Activated CD4-positive, alpha-beta T cell treated with anti-CD3 and anti-CD28 coated beads, Interleukin-2, amount 50 U/mL, for 24 hours (primary cell): Measurements from ENCODE around the gene RAD23A.
"Not testable (repeated sequence)": the region's sequence is repeated elsewhere in the genome, so short reads cannot be mapped to it uniquely, and the experiment has no call there.

Experiments used
- DNase-seq, 2 donors: peaks; one replicate each; pipeline ENCODE4 v3.0.0-alpha.2; 2020; ENCODE audit warnings: low read depth in 1 of 2, low spot score in 1 of 2

RAD23A gene

GRCh38 chr19:12937927-12938778 lies 7.5 kb upstream of the RAD23A start, which contains the start of gene CALR:
CALR (plus strand) TSS chr19:12938609; CDS start chr19:12938680, 71 bp downstream.
- DNase-seq: peak; percentile 96 to 100

DNA sequence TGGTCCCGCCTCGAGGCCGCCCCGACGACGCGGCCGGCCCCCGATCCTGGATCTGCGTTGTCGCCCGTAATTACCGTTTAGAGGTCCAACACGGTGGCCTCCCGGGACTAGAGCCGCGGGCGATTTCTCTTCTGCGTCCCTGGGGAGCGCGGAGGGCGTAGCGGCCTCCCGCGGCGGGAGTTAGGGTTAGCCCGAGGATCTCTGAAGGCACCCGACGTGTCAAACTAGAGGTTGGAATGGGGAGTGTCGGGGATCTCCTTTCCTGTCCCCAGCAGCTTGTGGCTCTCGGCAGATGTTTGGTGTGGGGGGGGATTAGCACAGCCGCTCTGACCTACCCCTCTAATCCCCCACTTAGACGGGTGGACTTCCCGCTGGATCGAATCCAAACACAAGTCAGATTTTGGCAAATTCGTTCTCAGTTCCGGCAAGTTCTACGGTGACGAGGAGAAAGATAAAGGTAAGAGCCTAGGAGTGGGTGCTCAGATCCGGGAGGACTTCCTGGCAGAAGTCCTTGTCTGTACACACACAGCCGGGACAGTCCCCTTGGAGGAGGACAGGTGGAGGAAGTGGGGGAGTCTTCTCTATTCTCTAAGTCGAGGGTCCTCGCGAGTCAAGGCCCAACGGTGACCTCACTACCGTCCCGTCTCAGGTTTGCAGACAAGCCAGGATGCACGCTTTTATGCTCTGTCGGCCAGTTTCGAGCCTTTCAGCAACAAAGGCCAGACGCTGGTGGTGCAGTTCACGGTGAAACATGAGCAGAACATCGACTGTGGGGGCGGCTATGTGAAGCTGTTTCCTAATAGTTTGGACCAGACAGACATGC lies 6.7 kb upstream of the RAD23A start:
- DNase-seq: no peak

GRCh38 chr19:12939975-12940423 lies 5.7 kb upstream of the RAD23A start:
- DNase-seq: no peak

GRCh38 chr19:12940897-12941296 lies 4.8 kb upstream of the RAD23A start:
- DNase-seq: no peak

- DNase-seq: no peak
Measured at GRCh38 chr19:12943437-12944044, 2.1 kb upstream of the RAD23A start.

GRCh38 chr19:12944104-12944674 lies 1.5 kb upstream of the RAD23A start:
- DNase-seq: no peak

GRCh38 chr19:12946092-12946721 lies 545 bp downstream of the RAD23A start:
- DNase-seq: peak in 1 of 2 donors; percentile 34

DNA sequence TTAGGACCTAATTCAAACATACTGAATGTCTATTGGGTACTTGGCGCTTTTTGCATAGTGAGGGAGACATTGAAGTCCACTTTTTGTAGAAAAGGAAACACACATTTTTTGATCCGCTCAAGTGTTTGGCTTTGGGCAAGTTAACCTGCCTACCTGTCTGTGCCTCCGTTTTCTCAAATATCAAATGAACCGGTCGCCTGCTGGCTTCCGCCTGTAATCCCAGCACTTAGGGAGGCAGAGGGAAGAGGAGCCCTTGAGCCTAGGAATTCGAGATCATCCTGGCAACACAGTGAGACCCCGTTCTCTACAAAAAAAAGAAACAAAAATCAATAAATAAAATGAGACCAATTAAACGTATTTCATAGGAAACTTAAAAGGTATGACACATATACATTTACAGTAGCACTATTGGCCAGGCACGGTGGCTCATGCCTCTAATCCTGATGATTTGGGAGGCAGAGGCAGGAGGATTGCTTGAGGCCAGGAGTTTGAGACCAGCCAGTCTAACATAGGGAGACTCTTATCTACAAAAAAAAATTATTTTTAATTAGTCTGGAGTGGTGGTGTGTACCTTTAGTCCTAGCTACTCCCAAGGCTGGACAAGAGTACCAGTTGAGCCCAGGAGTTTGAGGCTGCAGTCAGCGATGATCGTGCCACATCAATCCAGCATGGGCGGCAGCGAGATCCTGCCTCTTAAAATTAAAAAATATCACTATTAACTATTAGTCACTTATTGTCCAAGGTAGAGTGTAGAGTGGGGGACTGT lies 1.3 kb downstream of the RAD23A start:
- DNase-seq: no peak

DNA sequence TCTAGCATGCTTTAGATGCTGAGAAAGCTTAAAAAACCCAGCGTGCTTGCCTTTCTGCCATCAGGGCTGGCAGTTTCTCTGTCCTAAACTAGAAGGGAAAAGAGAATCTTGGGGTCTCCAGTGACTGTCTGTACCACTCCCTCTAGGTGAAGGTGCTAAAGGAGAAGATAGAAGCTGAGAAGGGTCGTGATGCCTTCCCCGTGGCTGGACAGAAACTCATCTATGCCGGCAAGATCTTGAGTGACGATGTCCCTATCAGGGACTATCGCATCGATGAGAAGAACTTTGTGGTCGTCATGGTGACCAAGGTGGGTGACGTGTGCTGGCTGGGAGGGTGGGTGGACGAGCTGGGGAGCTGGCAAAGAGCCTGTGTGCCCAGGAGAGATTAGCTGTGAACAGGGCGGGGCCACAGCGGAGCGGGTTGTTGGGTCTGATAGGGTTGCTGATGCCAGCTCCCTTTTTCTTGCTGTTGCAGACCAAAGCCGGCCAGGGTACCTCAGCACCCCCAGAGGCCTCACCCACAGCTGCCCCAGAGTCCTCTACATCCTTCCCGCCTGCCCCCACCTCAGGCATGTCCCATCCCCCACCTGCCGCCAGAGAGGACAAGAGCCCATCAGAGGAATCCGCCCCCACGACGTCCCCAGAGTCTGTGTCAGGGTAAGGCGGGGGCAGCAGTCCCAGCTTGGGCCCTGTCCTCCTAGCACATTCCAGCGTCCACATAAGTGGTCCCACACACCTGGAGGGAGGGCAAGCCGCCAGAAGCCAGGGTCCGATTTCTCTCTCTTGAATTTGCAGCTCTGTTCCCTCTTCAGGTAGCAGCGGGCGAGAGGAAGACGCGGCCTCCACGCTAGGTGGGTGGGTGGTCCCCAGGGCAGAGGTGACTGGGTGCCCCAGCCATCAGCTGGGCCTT lies 2.3 kb downstream of the RAD23A start:
- DNase-seq: no peak

DNA sequence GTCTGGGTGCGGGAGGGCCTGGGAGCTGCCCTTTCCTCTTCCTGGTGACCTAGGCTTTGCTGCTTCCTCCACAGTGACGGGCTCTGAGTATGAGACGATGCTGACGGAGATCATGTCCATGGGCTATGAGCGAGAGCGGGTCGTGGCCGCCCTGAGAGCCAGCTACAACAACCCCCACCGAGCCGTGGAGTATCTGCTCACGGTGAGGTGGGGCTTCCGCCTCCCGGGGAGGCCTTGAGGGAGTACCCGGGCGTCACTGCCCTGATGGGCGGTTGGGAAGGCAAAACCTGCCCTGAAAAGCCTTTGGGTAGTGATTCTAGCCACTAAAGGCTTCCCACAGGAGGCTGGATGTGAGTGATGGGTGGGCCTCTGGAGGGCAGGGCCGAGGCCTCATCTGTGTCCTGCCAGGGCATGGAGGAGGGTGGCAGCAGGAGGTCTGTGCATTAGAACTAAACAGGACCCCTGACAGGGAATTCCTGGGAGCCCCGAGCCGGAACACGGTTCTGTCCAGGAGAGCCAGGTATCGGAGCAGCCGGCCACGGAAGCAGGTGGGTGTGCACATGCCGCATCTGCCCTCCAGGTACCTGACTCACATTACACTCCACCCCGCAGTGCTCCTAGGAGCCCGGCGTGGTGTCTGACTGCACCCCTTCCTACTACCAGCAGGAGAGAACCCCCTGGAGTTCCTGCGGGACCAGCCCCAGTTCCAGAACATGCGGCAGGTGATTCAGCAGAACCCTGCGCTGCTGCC lies 3.1 kb downstream of the RAD23A start:
- no peak for DNase-seq

DNA sequence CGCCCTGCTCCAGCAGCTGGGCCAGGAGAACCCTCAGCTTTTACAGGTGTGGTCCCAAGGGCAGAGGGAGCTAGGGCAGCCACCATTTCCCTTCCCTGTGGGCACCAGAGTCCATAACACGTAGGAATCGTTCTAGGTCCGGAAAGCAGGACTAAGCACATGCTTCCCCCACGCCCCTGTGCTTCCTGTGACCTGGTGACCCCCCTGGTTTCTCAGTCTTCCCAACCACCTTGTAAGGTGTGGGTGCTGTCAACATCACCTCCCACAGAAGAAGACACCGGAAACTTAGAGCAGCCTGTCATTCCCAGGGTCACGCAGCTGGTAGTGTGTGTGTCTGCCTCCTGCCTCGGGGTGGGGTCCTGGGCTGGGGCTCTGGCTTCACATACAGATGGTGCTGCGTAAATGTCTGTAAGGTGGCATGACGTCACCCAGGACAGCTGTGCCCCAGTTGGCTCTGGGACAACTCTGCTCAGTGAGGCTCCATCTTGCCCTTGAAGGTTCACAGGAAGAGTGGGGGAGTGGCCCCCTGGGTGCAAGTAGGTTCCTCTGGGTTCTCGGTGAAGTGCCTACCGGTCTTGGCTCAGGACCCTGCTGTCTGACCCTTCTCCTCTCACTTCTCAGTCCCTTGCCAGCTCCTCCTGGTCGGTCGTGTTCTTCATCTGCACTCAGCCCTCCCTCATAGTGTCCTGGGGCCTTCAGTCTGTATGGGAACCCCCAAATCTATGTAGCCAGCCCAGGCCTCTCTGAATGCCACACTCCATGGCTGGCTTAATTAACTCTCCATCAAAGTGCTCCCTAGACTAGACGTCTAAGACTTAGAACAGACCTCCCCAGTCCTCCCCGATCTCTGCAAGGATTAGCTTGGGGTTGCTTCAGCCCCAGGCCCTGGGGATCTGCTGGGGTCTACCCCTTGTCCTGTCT lies 4.0 kb downstream of the RAD23A start:
- DNase-seq: no peak

- DNase-seq: not testable (repeated sequence)
Measured at GRCh38 chr19:12952050-12952449, 6.4 kb downstream of the RAD23A start.

GRCh38 chr19:12952488-12953137 lies 7.0 kb downstream of the RAD23A start:
- no peak for DNase-seq

- DNase-seq: no peak
Measured at GRCh38 chr19:12953138-12953798, 7.6 kb downstream of the RAD23A start.

DNA sequence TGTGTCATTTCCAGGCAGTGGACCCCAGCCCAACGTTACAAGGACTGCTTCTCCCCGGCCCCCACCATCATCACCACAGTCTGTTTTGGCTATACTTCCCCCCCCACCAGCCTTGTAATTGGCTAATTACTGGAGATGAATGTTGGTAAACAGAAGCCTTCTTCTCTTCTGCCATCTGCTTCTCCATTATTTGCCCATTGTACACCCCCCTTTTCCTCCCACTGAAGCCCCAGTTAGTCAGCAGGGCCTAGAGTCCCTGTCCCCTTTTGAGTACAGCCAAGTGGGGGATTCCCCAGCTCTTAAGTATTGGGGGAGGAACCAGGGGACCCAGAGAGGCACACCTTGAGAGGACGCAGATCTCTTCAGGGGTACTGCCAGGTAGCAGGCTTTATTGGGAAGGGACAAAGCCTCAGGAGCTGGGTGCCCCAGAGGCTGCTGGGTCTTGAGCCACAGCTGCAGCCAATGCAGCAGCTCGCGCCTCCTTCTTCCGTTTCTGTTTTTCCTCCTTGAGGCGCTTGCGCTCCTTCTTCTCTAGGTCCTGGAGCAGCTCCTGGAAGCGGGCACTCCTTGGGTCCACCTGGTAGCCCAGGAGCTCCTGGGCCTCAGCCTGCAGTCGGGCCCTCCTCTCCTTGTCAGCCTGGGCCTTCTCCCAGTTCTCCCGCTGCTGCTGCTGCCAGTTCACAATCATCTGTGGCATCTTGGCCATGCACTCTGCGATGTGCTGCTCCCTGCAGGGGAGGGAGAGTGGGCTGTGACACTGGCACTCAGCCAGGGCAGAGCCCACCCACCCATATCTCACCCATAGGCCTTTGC lies 8.3 kb downstream of the RAD23A start:
- no peak for DNase-seq
